A549 (cell line): ENCODE data around the gene LMTK2. TPM values are rescaled to one million over a fixed set of nuclear protein-coding genes. Genes with fewer than 3 reads are reported as not detected.

ENCODE experiments used
- ATAC-seq, 2 experiments: fragments of 200-7000 bp in 1 of 2; fragments of >200 bp in 1 of 2; cut with Nextera tagmentation in 1 of 2; cut with Tn5 transposase in 1 of 2; 3 replicates each; pipeline versions ENCODE4 v1.8.0 to v1.9.1; 2018 to 2020; ENCODE audit warnings: mild to moderate bottlenecking in 1 of 2, moderate library complexity in 1 of 2
- CTCF ChIA-PET: fragments of 300-600 bp; sonication (Branson Sonifier 250); formaldehyde crosslinking; extraction: SDS; loops from one replicate; lab custom pipeline; 2021; ENCODE audit warnings: antibody characterized with exemption, inconsistent platforms; lab: Yijun Ruan, JAX
- POLR2A ChIA-PET: fragments of 350-600 bp; formaldehyde crosslinking; extraction: SDS; loops from one replicate; lab custom pipeline; 2021; ENCODE audit warnings: antibody characterized with exemption, inconsistent platforms; lab: Yijun Ruan, JAX
- DNase-seq, 2 experiments: peaks; one replicate each; pipeline versions ENCODE4 v3.0.0 to v3.0.0-alpha.2; 2011 to 2016; ENCODE audit warnings: low read depth in 1 of 2, low spot score in 1 of 2
- FAIRE-seq: peaks from 2 replicates; lab custom pipeline; 2011; peaks lifted over from hg19 to GRCh38; lab: Jason Lieb, UNC
- H3K27ac ChIP-seq, 2 experiments: fragments of >200 bp; sonication (Bioruptor Twin); formaldehyde crosslinking; 3 replicates each; pipeline ENCODE4 v1.5.1; 2016 to 2017
- H3K4me1 ChIP-seq: fragments of >200 bp; sonication (Bioruptor Twin); formaldehyde crosslinking; 3 replicates; pipeline ENCODE4 v1.6.1; 2016
- H3K4me2 ChIP-seq: fragments of >200 bp; sonication (Bioruptor Twin); formaldehyde crosslinking; 3 replicates; pipeline ENCODE4 v1.6.1; 2016
- H3K4me3 ChIP-seq: fragments of >200 bp; sonication (Bioruptor Twin); formaldehyde crosslinking; 3 replicates; pipeline ENCODE4 v1.5.1; 2016
- H3K9me3 ChIP-seq: fragments of >200 bp; sonication (Bioruptor Twin); formaldehyde crosslinking; 3 replicates; pipeline ENCODE4 v1.6.1; 2016
- CBX2 ChIP-seq: fragments of 200-600 bp; sonication (generic); IDR thresholded peaks from 2 replicates; pipeline ENCODE4 v1.6.1; 2016; ENCODE audit warnings: low read depth, mild to moderate bottlenecking, borderline replicate concordance
- CBX8 ChIP-seq: fragments of 200-600 bp; sonication (generic); IDR thresholded peaks from 2 replicates; pipeline ENCODE4 v1.6.1; 2016
- CHD4 ChIP-seq: fragments of 200-600 bp; sonication (generic); IDR thresholded peaks from 2 replicates; pipeline ENCODE4 v1.6.1; 2016; ENCODE audit warnings: antibody characterized with exemption, mild to moderate bottlenecking, borderline replicate concordance
- ESRRA ChIP-seq: fragments of 150-350 bp; IDR thresholded peaks from 2 replicates; pipeline ENCODE4 v1.6.1; 2014; ENCODE audit warnings: mild to moderate bottlenecking, low read length, borderline replicate concordance
- FOSB ChIP-seq: fragments of 250-450 bp; sonication (Bioruptor Pico); IDR thresholded peaks from 2 replicates; pipeline ENCODE4 v1.5.0; 2020; ENCODE audit warnings: mild to moderate bottlenecking, moderate library complexity
- FOSL2 ChIP-seq, 2 experiments: fragments of 450-650 bp in 1 of 2; fragments of >200 bp in 1 of 2; sonication (Bioruptor Twin) in 1 of 2; formaldehyde crosslinking; IDR thresholded peaks; 2 replicates each; pipeline versions ENCODE4 v1.5.0 to v1.6.1; 2016 to 2020; ENCODE audit warnings: mild to moderate bottlenecking in 1 of 2, moderate library complexity in 1 of 2
- GATA3 ChIP-seq: IDR thresholded peaks from 2 replicates; pipeline ENCODE4 v1.6.1; 2012; ENCODE audit warnings: borderline replicate concordance
- HDAC2 ChIP-seq: fragments of 200-600 bp; sonication (generic); IDR thresholded peaks from 2 replicates; pipeline ENCODE4 v1.6.1; 2016
- HEYL ChIP-seq: fragments of 250-450 bp; sonication (Bioruptor Pico); IDR thresholded peaks from 2 replicates; pipeline ENCODE4 v1.8.0; 2021; ENCODE audit warnings: mild to moderate bottlenecking, moderate library complexity
- HOXA7 ChIP-seq: fragments of 250-450 bp; sonication (Bioruptor Pico); IDR thresholded peaks from 2 replicates; pipeline ENCODE4 v1.5.0; 2020; ENCODE audit warnings: mild to moderate bottlenecking, moderate library complexity
- HOXB5 ChIP-seq: fragments of 250-450 bp; sonication (Bioruptor Pico); IDR thresholded peaks from 2 replicates; pipeline ENCODE4 v1.5.0; 2020; ENCODE audit warnings: mild to moderate bottlenecking, moderate library complexity
- KDM1A ChIP-seq: fragments of 200-600 bp; sonication (generic); IDR thresholded peaks from 2 replicates; pipeline ENCODE4 v1.6.1; 2016; ENCODE audit warnings: low read depth, mild to moderate bottlenecking
- MAFK ChIP-seq: fragments of 450-650 bp; IDR thresholded peaks from 2 replicates; pipeline ENCODE4 v1.6.1; 2014; ENCODE audit not compliant: partially characterized antibody
- MYC ChIP-seq: IDR thresholded peaks from 2 replicates; pipeline ENCODE4 v1.6.1; 2012; ENCODE audit warnings: mild to moderate bottlenecking, inconsistent platforms, low read length, improper control_type of control experiment, borderline replicate concordance
- NR3C1 ChIP-seq: fragments of >200 bp; sonication (Bioruptor Twin); formaldehyde crosslinking; IDR thresholded peaks from 3 replicates; pipeline ENCODE4 v1.6.1; 2017
- POLR2A ChIP-seq: IDR thresholded peaks from 2 replicates; pipeline ENCODE4 v1.6.1; 2012; ENCODE audit warnings: mild to moderate bottlenecking, low read length
- POLR2AphosphoS2 ChIP-seq: conservative IDR thresholded peaks from 2 replicates; pipeline ENCODE4 v1.6.1; 2012; ENCODE audit warnings: low read length, improper control_type of control experiment, inconsistent platforms
- RCOR1 ChIP-seq: fragments of 150-350 bp; IDR thresholded peaks from 2 replicates; pipeline ENCODE4 v1.6.1; 2014; ENCODE audit warnings: antibody characterized with exemption, low read length, low read depth
- RFX5 ChIP-seq: fragments of 450-650 bp; IDR thresholded peaks from 2 replicates; pipeline ENCODE4 v1.7.1; 2014; ENCODE audit warnings: antibody characterized with exemption, mild to moderate bottlenecking, moderate library complexity
- RNF2 ChIP-seq: fragments of 200-600 bp; sonication (generic); IDR thresholded peaks from 2 replicates; pipeline ENCODE4 v1.6.1; 2016; ENCODE audit warnings: low read depth, mild to moderate bottlenecking, antibody characterized with exemption, moderate library complexity, borderline replicate concordance
- SMC3 ChIP-seq: fragments of >200 bp; sonication (Bioruptor Twin); formaldehyde crosslinking; IDR thresholded peaks from 3 replicates; pipeline ENCODE4 v1.6.1; 2018; ENCODE audit warnings: inconsistent platforms
- SREBF2 ChIP-seq: fragments of 450-650 bp; IDR thresholded peaks from 2 replicates; pipeline ENCODE4 v1.6.1; 2014; ENCODE audit warnings: mild to moderate bottlenecking, moderate library complexity
- TFCP2L1 ChIP-seq: fragments of 250-450 bp; sonication (Bioruptor Pico); IDR thresholded peaks from 2 replicates; pipeline ENCODE4 v1.5.0; 2021; ENCODE audit warnings: mild to moderate bottlenecking
- ZC3H11A ChIP-seq: fragments of 450-650 bp; IDR thresholded peaks from 2 replicates; pipeline ENCODE4 v1.6.1; 2014; ENCODE audit warnings: antibody characterized with exemption, mild to moderate bottlenecking
- ZFP36 ChIP-seq: fragments of 450-650 bp; IDR thresholded peaks from 2 replicates; pipeline ENCODE4 v1.6.1; 2014; ENCODE audit warnings: borderline replicate concordance; ENCODE audit not compliant: partially characterized antibody
- WGBS: methylation state at CpG from one replicate; pipeline ENCODE4 v1.1.6; 2017; ENCODE audit errors: missing lambda C conversion rate; 5-methylcytosine and 5-hydroxymethylcytosine counted together
- polyA plus RNA-seq, 4 experiments: library from polyadenylated mRNA; depleted of rRNA in 3 of 4; stranded (reverse); fragments of >200 nt; fragmentation: RNase III in 1 of 4; extraction: RNeasy Plus Mini Kit Qiagen cat#74134 plus additional on column Dnase treatment in 1 of 4; gene quantifications; 2 replicates in 3 of 4; 3 replicates in 1 of 4; pipeline ENCODE4 v1.2.3, GENCODE V29; 2011 to 2017
- TF ChIP-seq, protein P1 (sequence below): fragments of 200-600 bp; sonication (generic); IDR thresholded peaks from 2 replicates; pipeline ENCODE4 v1.6.1; 2016; ENCODE audit warnings: antibody characterized with exemption, mild to moderate bottlenecking, moderate library complexity
- TF ChIP-seq, protein P2 (sequence below): fragments of >200 bp; sonication (Bioruptor Twin); formaldehyde crosslinking; IDR thresholded peaks from 3 replicates; pipeline ENCODE4 v1.5.1; 2016
- TF ChIP-seq, protein P3 (sequence below): fragments of >200 bp; sonication (Bioruptor Twin); formaldehyde crosslinking; IDR thresholded peaks from 2 replicates; pipeline ENCODE4 v1.6.1; 2016
- TF ChIP-seq, protein P4 (sequence below): fragments of >200 bp; sonication (Bioruptor Twin); formaldehyde crosslinking; IDR thresholded peaks from 3 replicates; pipeline ENCODE4 v1.6.1; 2016

LMTK2 gene
- polyA plus RNA-seq, 2 of the 4 experiments (the other 2 are of a cell fraction): 7.9 to 13.0 TPM

DNA sequence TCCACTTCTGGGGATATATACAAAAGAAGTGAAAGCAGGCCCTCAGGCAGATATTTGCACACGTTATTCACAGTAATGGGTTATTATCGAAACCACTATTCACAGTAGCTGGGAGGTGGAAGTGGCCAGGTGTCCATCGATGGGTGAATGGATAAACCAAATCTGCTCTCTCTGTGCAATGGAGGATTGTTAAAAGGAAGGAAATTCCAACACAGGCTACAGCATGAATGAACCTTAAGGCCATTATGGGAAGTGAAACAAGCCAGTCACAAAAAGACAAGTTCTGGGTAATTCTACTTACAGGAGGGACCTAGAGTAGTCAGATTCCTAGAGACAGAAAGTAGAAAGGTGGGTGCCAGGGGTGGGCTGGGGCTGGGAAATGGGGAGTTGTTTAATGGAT is 56.1 kb downstream of the LMTK2 start:
- H3K27ac ChIP-seq: no peak overlapping the region

DNA sequence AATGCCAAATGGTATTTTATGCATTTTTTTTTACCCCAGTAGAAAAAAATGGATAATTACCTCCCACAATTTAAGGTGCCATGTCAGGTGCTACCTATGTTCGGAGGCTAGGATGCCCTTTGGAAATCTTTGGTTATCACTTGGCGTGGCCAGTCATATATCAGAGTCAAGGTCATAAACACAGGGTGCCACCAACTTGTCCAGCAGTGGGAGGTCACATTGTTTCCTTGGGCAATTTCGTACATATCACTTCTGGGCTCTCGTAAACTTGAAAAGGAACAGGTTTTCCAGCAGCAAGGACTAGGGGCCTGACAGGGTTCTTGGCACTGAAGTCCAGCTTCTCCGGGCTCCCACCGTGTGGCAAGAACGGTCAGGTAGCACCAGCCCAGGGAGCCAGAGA is 56.6 kb downstream of the LMTK2 start:
- Histone ChIP-seq H3K9me3 (no peaks in the 10 kb centered on the region), H3K4me2 (no peak overlapping the region), H3K4me3 (no peak overlapping the region), H3K27ac (no peak overlapping the region), H3K4me1 (0 out of 3 replicates have a peak, but pooled peaks cover under 1% of the 10 kb centered on the region)
- CTCF ChIA-PET: interaction anchor here (2.0 to 24.1 kb wide), 4 partner anchors 15 to 145 kb away, joined by 11 to 493 read pairs (median 60); no protein-coding TSS in a partner anchor
- FAIRE-seq (no peak), DNase-seq (no peak), ATAC-seq (no peak)
- 97% methylated on average over 7 of the region's 7 CpGs for WGBS
- POLR2A ChIA-PET: no interaction called here
- TF ChIP-seq FOSB (no peak), CBX2 (no peak), FOSL2 (IDR thresholded peaks at IDR 0.05) (no peak), FOSL2 (CRISPR knock-in tag; IDR thresholded peaks at IDR 0.05) (no peak), MYC (no peak), MAFK (no peak), ZC3H11A (no peak), RFX5 (no peak), ZFP36 (no peak), SREBF2 (no peak), HEYL (no peak), CBX8 (no peak), HOXB5 (CRISPR knock-in tag) (no peak), KDM1A (no peak), HOXA7 (CRISPR knock-in tag) (no peak)
- TF ChIP-seq, protein P1, sequence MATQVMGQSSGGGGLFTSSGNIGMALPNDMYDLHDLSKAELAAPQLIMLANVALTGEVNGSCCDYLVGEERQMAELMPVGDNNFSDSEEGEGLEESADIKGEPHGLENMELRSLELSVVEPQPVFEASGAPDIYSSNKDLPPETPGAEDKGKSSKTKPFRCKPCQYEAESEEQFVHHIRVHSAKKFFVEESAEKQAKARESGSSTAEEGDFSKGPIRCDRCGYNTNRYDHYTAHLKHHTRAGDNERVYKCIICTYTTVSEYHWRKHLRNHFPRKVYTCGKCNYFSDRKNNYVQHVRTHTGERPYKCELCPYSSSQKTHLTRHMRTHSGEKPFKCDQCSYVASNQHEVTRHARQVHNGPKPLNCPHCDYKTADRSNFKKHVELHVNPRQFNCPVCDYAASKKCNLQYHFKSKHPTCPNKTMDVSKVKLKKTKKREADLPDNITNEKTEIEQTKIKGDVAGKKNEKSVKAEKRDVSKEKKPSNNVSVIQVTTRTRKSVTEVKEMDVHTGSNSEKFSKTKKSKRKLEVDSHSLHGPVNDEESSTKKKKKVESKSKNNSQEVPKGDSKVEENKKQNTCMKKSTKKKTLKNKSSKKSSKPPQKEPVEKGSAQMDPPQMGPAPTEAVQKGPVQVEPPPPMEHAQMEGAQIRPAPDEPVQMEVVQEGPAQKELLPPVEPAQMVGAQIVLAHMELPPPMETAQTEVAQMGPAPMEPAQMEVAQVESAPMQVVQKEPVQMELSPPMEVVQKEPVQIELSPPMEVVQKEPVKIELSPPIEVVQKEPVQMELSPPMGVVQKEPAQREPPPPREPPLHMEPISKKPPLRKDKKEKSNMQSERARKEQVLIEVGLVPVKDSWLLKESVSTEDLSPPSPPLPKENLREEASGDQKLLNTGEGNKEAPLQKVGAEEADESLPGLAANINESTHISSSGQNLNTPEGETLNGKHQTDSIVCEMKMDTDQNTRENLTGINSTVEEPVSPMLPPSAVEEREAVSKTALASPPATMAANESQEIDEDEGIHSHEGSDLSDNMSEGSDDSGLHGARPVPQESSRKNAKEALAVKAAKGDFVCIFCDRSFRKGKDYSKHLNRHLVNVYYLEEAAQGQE: no peak
- TF ChIP-seq, protein P2, sequence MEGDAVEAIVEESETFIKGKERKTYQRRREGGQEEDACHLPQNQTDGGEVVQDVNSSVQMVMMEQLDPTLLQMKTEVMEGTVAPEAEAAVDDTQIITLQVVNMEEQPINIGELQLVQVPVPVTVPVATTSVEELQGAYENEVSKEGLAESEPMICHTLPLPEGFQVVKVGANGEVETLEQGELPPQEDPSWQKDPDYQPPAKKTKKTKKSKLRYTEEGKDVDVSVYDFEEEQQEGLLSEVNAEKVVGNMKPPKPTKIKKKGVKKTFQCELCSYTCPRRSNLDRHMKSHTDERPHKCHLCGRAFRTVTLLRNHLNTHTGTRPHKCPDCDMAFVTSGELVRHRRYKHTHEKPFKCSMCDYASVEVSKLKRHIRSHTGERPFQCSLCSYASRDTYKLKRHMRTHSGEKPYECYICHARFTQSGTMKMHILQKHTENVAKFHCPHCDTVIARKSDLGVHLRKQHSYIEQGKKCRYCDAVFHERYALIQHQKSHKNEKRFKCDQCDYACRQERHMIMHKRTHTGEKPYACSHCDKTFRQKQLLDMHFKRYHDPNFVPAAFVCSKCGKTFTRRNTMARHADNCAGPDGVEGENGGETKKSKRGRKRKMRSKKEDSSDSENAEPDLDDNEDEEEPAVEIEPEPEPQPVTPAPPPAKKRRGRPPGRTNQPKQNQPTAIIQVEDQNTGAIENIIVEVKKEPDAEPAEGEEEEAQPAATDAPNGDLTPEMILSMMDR: no peak

More for the DNA sequence above, 56.1 kb downstream of the LMTK2 start:
- TF ChIP-seq FOSB (no peak), CBX2 (no peak), NR3C1 (no peak), HOXB5 (CRISPR knock-in tag) (no peak), POLR2A (no peak), TFCP2L1 (CRISPR knock-in tag) (no peak), SMC3 (no peak), ZFP36 (no peak), POLR2AphosphoS2 (no peak), ESRRA (no peak), GATA3 (no peak), CHD4 (no peak), MYC (no peak), RNF2 (no peak), HDAC2 (no peak), RCOR1 (no peak)
- TF ChIP-seq, protein P3, sequence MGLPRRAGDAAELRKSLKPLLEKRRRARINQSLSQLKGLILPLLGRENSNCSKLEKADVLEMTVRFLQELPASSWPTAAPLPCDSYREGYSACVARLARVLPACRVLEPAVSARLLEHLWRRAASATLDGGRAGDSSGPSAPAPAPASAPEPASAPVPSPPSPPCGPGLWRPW: no peak
- TF ChIP-seq, protein P4, sequence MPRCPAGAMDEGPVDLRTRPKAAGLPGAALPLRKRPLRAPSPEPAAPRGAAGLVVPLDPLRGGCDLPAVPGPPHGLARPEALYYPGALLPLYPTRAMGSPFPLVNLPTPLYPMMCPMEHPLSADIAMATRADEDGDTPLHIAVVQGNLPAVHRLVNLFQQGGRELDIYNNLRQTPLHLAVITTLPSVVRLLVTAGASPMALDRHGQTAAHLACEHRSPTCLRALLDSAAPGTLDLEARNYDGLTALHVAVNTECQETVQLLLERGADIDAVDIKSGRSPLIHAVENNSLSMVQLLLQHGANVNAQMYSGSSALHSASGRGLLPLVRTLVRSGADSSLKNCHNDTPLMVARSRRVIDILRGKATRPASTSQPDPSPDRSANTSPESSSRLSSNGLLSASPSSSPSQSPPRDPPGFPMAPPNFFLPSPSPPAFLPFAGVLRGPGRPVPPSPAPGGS: no peak
- TF ChIP-seq, protein P1: no peak
- ChIA-PET POLR2A (no interaction called here), CTCF (interaction anchor here (1.8 to 24.1 kb wide), 4 partner anchors 9 to 144 kb away, joined by 5 to 493 read pairs (median 49); no protein-coding TSS in a partner anchor)
- no peak for FAIRE-seq
- WGBS: 91% methylated on average over 3 of the region's 3 CpGs
- Histone ChIP-seq H3K9me3 (no peaks in the 10 kb centered on the region), H3K4me1 (no peaks in the 10 kb centered on the region), H3K4me2 (no peak overlapping the region), H3K4me3 (no peak overlapping the region)
- no peak for DNase-seq
- ATAC-seq: no peak
